NK-92 (cell line): ENCODE data around the gene TCF23.
"Not testable (repeated sequence)": the region's sequence is repeated elsewhere in the genome, so short reads cannot be mapped to it uniquely, and the experiment has no call there.

Experiments
- DNase-seq: peaks from one replicate; lab custom pipeline; 2025; ENCODE audit not compliant: unreplicated experiment; lab: John Stamatoyannopoulos, UW

TCF23 gene

DNA sequence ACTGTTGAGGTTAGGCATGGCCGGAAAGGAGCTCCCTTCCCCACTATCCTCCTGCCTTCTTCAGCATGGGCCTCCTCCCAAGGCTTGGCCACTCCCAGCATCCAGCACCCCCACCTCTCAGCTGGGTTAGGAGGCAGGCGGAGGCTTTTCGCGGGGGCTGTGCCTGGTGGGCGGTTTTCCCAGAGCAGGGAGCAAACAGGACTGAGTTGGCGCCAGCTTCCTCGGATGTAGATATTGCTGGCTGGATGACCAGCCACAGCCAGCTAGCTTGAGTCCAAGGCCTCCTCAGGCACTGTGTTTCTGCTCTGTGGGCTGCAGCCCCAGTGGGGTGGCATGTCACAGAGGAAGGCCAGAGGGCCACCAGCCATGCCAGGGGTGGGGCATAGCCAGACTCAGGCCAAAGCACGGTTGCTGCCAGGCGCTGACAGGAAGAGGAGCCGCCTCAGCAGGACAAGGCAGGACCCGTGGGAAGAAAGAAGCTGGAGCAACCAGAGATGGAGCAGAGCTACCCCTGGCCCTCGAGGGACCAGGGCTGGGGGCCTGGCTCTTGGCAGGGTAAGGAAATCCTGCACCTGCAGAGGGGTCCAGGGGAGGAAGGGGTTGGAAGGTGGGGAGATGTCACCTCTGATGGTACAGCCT, at the start of gene TCF23:
TSS of gene TCF23 (plus strand) at position 204 of the 639 bp plus-strand sequence. CDS start at position 334, 130 bp downstream.
- no peak for DNase-seq

DNA sequence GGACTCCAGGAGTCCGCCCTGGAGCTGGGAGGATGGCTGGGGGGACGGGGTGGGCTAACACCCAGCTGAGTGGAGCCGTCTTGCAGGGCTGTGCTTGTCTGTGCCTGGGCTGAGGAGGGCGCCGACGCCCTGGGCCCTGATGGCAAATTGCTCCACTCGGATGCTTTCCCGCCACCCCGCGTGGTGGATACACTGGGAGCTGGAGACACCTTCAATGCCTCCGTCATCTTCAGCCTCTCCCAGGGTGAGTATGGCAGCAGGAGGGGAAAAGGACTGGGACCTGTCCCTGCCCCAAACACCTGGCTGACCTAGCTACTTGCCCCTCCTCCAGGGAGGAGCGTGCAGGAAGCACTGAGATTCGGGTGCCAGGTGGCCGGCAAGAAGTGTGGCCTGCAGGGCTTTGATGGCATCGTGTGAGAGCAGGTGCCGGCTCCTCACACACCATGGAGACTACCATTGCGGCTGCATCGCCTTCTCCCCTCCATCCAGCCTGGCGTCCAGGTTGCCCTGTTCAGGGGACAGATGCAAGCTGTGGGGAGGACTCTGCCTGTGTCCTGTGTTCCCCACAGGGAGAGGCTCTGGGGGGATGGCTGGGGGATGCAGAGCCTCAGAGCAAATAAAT, 49.4 kb upstream of the TCF23 start:
- DNase-seq = no peak

- no peak for DNase-seq
Measured at GRCh38 chr2:27100036-27100435, 48.8 kb upstream of the TCF23 start.

- no peak for DNase-seq
Measured at GRCh38 chr2:27102329-27102728, 46.5 kb upstream of the TCF23 start.

DNA sequence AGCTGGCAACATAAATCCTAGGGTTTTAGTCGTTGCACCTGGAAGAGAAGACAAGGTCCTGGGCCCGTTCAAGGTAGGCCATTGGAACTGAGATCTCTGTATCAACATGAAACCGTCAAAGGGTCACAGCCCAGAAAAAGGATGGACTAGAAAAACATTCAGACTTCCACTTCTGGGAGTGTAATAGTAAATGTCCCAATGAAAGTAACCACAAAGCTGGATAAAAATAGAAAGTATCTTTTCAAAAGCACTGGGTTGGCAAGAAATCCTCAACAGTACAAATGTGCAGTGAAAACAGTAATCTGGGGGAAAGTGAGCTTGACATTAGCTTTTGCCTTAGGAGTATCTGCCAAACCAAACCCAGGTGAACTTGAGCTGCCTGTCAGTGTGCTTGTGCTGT, 42.8 kb upstream of the TCF23 start:
- no peak for DNase-seq

GRCh38 chr2:27108221-27108620, 40.6 kb upstream of the TCF23 start:
- DNase-seq = no peak

GRCh38 chr2:27109083-27109482, 39.7 kb upstream of the TCF23 start:
- DNase-seq = no peak

- DNase-seq = not testable (repeated sequence)
Measured at GRCh38 chr2:27110603-27111352, 38.0 kb upstream of the TCF23 start.

DNA sequence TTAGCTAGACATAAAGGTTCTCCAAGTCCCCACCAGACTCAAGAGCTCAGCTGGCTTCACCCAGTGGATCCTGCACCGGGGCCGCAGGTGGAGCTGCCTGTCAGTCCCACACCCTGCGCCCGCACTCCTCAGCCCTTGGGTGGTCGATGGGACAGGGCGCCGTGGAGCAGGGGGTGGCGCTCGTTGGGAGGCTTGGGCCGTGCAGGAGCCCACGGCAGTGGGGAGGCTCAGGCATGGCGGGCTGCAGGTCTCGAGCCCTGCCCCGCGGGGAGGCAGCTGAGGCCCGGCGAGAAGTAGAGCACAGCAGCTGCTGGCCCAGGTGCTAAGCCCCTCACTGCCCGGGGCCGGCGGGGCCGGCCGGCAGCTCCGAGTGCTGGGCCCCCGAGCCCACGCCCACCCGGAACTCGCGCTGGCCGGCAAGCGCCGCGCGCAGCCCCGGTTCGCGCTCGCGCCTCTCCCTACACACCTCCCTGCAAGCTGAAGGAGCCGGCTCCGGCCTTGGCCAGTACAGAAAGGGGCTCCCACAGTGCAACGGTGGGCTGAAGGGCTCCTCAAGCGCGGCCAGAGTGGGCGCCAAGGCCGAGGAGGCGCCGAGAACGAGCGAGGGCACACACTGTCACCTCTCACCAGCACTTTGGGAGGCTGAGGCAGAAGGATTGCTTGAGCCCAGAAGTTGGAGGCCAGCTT, 37.3 kb upstream of the TCF23 start:
- DNase-seq = not testable (repeated sequence)

DNA sequence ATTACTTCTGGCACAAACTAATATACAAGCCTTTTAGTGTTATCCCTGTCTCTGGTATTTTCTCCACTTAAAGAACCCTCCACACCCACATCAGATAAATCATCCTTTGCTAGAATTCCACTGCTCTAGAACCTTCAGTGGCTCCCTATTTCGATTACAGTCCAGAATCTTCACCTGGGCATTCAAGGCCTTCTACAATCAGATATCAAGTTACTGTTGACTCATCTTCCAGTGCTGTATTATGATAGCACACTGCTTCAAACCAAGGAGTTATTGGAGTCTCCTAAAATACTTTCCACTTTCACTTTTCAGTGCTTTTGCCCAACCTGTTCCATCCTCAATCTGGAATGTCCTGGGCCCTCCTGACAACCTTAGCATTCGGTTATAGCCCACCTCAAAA, 33.3 kb upstream of the TCF23 start:
- no peak for DNase-seq

GRCh38 chr2:27117995-27118524, 30.7 kb upstream of the TCF23 start:
- no peak for DNase-seq

- no peak for DNase-seq
Measured at GRCh38 chr2:27118525-27119329, 30.1 kb upstream of the TCF23 start, which contains the start of gene CGREF1. Gene CGREF1, minus strand, starts transcription at chr2:27119128. Its CDS starts 14,762 bp downstream, at chr2:27104366.

DNA sequence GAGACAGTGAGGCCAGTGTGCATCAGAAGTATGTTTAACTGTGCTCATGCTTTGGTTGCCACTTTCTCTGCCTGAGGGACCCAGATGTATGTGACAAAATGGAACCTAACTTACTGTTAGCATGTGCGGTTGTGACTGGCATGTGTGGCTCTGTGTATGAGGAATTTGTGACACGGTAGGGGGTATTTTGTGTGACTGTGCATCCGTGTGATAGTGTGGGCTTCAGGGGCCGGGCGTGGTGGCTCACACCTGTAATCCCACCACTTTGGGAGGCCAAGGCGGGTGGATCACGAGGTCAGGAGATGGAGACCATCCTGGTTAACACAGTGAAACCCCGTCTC, 29.5 kb upstream of the TCF23 start:
- not testable (repeated sequence) for DNase-seq

DNA sequence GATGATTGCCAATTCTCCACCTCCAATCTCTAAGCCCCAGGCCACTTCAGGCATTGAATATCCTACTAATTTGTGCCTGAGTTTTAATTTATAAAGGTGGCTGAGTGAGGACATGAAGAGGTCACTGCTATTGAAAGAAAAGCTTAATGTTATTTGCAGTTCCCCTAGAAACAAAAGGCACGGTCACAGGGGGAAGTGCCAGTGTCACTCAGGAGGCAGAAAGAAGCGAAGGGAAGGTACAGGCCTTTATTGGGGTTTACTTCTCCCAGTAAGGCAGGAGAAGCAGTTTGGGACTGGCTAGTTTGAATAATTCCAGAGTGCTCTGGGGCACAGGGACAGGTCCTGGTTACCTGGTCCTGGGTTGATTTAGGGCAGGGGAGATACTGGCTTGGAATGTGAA, 26.9 kb upstream of the TCF23 start:
- DNase-seq = no peak

DNA sequence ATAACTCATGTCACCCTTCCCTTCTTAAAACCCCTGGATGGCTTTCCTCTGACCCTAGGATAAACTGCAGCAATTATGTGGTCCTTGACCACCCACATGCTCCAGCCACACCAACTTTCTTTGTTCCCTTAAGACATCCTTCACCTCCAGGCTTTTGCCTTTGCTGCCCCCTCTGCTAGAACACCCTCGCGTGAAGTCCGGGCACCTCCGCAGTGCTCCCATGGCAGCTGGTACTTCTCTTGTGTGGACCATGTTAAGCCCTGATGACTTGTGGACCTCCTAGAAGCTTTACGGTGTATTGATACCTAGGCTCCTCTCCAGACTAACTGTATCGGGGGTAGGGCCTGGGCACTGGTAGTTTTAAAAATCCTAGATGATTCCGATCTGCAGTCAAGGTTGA, 26.0 kb upstream of the TCF23 start:
- no peak for DNase-seq

- no peak for DNase-seq
Measured at GRCh38 chr2:27123302-27124150, 25.3 kb upstream of the TCF23 start, which contains the start of gene ABHD1. Gene ABHD1, plus strand, starts transcription at chr2:27123815. Its CDS starts 134 bp downstream, at chr2:27123949.

DNA sequence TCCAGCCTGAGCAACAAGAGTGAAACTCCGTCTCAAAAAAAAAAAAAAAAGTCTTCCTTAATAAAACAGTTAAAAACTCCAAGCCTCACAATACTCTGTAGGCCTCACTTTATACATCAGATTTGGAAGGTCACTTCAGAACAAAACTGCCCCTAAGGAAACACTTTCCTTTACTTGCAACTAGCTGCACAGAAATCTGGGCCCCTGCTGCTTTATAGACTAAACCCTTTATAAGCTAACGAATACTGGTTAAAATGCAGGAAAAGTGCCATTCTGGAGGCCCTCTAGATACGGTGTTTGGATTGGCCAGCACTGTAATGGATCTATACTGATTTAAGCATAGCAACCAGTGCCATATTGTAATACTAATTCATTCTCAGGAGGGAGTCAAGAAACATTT, 23.7 kb upstream of the TCF23 start:
- DNase-seq = no peak

DNA sequence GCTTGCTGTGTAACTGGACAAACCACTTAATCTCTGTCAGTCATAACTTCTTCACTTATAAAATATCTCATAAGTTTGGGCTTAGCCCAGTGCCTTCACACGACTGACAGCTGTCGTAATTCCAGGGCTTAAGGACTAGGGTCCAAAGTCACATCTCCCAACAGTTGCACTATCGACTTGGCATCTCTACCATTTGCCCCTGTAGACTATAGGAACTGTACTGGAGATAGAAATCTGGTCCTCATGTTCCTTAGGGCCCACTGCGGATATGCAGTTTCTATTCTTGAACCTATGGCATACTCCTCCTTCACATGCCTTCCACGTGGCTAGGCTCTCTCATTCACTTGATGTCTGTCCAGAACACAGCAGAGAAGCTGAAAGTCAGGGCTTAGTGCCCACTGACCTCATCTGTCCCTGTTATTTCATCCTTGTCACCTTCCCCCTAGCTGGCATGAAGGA, 22.5 kb upstream of the TCF23 start:
- no peak for DNase-seq

DNA sequence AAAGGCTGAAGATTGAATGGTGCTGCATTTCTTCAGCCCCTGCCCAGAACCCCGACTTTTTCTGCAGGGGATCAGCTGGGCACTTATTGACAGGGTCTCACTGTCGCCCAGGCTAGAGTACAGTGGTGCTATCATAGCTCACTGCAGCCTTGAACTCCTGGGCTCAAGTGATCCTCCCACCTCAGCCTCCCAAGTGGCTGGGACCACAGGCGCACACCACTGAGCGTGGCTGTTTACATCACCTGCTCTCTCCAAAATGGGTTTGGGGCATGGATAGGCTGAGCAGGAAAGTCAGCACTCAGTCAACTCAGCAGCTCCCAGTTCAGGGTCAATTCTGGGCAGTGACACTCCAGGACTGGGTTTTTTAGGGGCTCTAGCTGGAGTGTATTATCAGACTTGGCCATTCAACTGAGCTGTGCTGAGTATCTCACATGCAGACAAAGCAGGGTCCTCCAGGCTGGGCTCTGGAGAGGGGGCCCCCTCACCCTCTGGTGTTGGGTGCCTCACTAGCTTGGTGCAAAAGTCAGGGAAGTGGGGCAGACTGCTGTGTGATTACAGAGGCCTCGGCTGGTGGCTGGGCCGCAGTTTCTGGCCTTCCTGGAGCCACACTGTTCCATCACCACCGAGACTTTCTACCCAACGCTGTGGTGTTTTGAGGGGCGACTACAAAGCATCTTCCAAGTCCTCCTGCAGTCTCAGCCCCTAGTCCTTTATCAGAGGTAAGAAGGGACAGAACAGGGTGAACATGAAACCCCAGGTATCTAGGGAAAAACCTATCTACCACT, 20.7 kb upstream of the TCF23 start:
- no peak for DNase-seq
